ENCODE measurements around the gene DYNC1I1.
A peak's percentile ranks its signal among the peaks of the same experiment; 100 is the strongest.

DYNC1I1 gene

DNA sequence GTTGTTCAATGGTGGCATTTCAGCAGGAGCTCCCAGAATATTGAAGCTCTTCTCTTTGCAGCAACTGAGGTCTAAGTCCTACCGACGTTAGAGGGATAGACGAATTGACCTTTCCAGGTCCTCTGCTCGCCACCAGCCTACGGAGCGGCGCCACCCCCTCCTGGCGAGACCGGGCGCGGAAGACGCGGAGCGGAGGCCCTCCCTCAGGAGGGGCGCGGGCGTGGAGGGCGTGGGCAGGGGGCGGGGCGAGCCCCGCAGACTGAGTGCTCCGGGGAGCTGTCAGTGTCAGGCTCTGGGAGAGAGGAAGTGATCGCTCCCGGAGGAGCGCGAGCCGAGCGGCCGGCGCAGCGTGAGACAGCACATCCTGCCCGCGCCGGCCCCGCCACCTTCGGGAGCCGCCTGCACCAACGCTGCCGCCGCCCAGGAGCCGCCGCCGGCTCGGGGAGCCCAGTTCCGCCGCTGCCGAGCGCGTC, at the start of gene DYNC1I1:
TSS of gene DYNC1I1 (plus strand) at position 257 of the 473 bp plus-strand sequence. CDS start 32,176 bp downstream, outside the sequence.
- peak; percentile 48 for DNase-seq (ENCODE audit: low read depth)

DNA sequence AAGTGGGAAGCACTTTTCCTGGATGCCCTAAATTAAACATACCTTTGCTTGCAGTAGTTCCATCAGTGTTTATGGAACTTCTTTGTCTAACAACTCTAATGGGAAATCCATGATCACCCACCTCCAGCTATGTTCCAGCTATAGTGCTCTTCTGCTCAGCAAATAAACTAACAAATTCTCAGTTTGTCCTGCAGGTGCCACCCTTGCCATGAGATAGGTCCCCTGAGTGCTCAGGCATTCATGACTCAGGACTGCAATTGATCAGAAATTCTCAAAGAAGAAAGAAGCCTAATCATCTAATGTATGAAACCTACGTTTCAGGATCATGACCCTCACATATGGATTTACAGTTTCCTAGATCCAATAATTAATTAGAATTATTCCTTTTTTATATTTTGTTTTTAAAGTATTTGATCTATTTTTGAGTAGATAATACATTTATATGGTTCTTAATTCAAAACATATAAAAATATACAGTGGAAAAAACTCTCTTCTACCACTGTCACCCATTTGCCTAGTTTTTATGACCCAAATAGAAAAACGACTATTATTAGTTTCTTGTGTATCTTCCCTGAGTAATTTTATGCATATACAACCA, 48.7 kb upstream of the DYNC1I1 start:
- DNase-seq (ENCODE audit: low read depth), result peak; percentile 28

GRCh38 chr7:95725205-95725604, 47.1 kb upstream of the DYNC1I1 start:
- DNase-seq (ENCODE audit: low read depth), result no peak

GRCh38 chr7:95730493-95731280, 41.7 kb upstream of the DYNC1I1 start:
- DNase-seq (ENCODE audit: low read depth), result no peak

GRCh38 chr7:95736635-95737034, 35.7 kb upstream of the DYNC1I1 start:
- DNase-seq (ENCODE audit: low read depth), result no peak

GRCh38 chr7:95737828-95738505, 34.4 kb upstream of the DYNC1I1 start:
- DNase-seq (ENCODE audit: low read depth), result no peak

DNA sequence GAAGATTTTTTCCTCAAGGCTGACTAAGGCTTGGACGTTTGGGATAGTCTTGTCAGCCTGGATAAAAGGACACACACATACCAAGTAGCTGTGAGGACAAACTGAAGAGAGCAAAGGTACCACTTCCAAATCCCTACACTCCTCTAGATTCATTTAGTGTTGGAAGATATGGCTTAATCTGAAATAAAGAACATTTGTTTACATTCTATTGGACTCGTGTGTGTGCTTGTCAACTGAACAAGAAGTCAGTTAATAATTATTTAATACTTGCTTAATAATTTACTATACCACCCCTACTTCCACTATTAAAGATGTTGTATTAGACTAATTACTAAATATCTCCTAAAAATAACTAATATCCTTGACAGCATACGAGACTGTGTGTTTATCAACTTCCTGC, 23.3 kb upstream of the DYNC1I1 start:
- no peak for DNase-seq (ENCODE audit: low read depth)

- no peak for DNase-seq (ENCODE audit: low read depth)
Measured at GRCh38 chr7:95749515-95749914, 22.8 kb upstream of the DYNC1I1 start.

GRCh38 chr7:95753440-95753839, 18.9 kb upstream of the DYNC1I1 start:
- DNase-seq (ENCODE audit: low read depth), result no peak

DNA sequence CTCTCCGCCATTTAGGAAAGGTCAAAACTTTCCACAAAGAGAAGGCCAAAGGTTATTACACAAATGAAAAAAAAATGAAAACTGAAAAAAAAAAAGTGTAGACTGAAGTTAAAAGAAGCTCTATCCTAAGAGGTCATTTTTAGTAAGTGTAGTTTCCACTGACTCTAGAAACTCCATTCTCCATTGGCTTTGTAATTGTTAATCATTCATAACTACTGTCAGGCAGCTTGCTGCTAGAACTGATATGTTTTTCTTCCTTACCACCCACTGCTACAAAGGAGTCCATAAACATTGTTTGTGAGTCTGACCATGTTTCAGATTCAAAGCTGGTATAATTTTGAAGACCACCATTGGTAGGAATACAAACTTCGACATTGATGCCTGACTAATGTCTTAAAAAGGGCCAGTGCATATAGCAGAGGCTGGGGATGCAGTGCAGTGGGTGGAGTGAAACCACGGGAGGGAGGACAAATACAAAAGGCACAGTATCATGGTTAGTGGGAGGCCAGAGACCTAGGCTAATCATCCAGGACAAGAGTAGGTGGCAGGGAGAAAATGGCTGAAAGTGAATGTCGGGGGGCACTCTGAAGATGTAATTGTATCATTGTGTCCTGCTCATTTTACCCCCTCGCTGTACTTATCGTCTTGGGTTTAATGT, 16.9 kb upstream of the DYNC1I1 start:
- DNase-seq (ENCODE audit: low read depth), result no peak

DNA sequence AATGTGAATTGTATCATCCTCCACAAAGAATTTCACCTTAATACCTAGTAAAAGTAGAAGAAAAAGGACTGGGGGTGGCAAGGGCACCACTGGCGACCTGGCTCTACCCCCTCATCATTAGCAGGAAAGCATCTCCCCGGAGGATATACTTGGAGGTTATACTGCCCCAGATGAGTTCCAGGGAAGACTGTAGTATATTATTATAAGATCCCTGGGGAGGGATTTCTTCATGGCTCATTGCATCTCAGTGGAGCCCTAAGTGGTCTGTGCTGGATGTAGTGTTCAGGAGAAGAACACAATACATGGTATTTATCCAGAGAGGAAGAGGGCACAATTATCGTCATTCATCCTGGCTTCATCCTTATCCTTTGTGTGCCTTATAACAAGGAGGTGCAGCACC, 14.2 kb upstream of the DYNC1I1 start:
- no peak for DNase-seq (ENCODE audit: low read depth)

GRCh38 chr7:95766086-95766485, 6.3 kb upstream of the DYNC1I1 start:
- DNase-seq (ENCODE audit: low read depth), result no peak

DNA sequence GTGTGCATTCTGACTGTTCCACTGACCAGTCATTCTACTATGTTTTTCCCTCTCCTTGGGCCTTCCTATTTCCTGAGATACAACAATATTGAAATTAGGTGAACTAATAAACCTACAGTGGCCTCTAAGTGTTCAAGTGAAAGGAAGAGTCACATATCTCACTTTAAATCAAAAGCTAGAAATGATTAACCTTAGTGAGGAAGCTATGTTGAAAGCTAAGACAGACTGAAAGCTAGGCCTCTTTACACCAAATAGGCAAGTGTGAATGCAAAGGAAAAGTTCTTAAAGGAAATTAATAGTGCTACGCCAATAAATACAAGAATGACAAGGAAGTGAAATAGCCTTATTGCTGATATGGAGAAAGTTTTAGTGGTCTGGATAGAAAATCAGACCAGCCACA, 5.7 kb upstream of the DYNC1I1 start:
- DNase-seq (ENCODE audit: low read depth), result no peak

DNA sequence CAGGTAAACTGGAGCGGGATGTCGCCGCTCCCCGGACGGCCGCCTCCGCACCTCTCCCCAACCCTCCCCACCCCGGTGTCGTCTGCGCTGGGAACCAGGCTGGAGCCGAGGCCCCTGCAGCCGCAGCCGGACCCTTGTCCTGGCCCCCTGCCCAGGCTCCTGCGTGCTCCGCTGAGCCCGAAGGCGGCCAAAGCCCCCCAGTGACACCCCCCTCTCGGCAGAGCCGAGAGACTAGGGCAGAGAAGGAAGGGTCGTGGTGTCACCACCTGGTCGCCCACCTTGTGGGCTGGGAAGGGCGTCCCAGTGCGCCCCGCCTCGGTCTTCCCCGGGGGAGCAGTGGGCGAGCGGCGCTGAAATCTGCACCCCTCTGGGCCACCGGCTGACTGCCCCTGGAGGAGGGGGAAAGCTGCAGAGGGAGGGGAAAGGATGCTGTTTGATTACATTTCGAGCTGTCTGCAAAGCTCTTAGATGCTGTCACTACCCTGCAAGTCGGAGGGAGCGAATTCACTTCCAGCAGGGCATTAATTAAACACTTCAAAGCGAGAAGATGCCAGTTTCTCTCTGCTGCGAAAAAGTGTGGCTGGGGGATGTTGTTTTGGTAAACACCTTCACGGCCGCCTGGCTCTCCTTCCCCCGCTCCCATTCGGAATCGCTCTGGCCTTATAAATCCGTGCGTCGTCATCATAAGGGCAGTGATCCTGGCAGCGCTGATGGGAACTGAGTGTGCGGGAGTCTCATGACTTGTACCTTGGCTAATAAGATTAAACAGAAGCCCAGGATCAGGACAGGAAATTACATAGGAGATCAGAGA, 622 bp downstream of the DYNC1I1 start:
- DNase-seq (ENCODE audit: low read depth), result peak; percentile 4

- no peak for DNase-seq (ENCODE audit: low read depth)
Measured at GRCh38 chr7:95776561-95777185, 4.3 kb downstream of the DYNC1I1 start.

DNA sequence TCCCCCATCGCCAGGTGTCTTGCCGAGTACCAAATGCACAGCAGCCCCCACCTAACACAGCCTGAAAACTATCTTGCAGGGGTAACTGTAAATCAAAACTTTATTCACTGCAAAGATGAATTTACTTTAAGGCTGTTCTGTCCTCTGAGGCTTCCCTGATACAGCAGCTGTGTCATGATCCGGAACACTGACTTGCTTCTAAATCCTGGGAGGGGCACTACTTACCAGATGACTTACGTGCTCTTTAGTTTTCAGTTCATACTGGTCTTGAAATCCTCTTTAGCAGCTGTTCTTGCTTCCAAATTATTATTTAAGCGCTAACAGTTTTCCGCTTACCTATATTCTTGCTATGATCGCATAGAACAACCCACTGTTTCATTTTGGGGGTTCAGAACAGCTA, 4.9 kb downstream of the DYNC1I1 start:
- no peak for DNase-seq (ENCODE audit: low read depth)

- no peak for DNase-seq (ENCODE audit: low read depth)
Measured at GRCh38 chr7:95780665-95781064, 8.3 kb downstream of the DYNC1I1 start.

DNA sequence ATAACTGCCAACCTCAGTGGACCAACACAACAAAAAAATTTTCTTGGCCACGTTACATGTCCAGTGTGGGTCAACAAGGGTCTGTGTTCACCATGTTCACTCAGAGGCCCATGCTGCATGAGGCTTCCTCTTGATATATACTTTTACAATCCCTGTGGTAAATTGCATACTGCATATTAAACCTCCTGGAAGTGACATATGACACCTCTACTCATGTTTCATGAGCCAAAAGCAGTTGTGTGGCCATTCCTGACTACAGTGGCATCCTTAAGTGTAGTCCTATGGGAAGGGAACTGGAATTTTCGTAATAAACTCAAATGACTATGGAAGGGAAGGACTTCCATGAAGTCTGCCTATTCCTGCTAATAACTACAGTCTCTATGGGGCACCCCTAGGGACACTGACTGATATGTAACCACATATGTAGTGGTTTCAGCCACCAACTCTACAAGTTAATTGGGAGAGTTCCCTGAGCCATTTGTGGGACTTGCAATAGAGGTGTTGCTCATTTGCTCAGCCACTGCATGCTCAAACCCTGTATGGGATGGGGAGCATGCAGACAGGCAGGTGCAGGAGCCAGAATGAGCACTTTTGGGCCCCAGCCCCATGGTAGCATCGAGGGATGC, 9.7 kb downstream of the DYNC1I1 start:
- DNase-seq (ENCODE audit: low read depth), result no peak

GRCh38 chr7:95784796-95785195, 12.4 kb downstream of the DYNC1I1 start:
- DNase-seq (ENCODE audit: low read depth), result no peak

GRCh38 chr7:95788258-95788657, 15.9 kb downstream of the DYNC1I1 start:
- no peak for DNase-seq (ENCODE audit: low read depth)

- DNase-seq (ENCODE audit: low read depth), result no peak
Measured at GRCh38 chr7:95788884-95789283, 16.5 kb downstream of the DYNC1I1 start.

All from fibroblast of gingiva (primary cell).